ENCODE data around the gene RBBP8.

GRCh38 chr18:22900558-22901238 is 32.4 kb upstream of the RBBP8 start:
- no peak for TF ChIP-seq BCL3 (IDR thresholded peaks at IDR 0.05; ENCODE audit: borderline replicate concordance, insufficient read depth, low read depth, low read length, poor library complexity, severe bottlenecking)
- TF ChIP-seq POLR2A (IDR thresholded peaks at IDR 0.05; ENCODE audit: low read depth, low read length): no peak
- no peak for TF ChIP-seq RFX5 (IDR thresholded peaks at IDR 0.05; ENCODE audit: low read depth, low read length)
- TF ChIP-seq HDAC2 (IDR thresholded peaks at IDR 0.05): no peak
- TF ChIP-seq CREB1 (IDR thresholded peaks at IDR 0.05; ENCODE audit: low read depth): no peak
- TF ChIP-seq, protein P1, sequence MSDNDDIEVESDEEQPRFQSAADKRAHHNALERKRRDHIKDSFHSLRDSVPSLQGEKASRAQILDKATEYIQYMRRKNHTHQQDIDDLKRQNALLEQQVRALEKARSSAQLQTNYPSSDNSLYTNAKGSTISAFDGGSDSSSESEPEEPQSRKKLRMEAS (IDR thresholded peaks at IDR 0.05; ENCODE audit: low read depth, low read length): no peak
